HG03432 (cell line): ENCODE data around the gene PDAP1.
"Not testable (repeated sequence)": the region's sequence is repeated elsewhere in the genome, so short reads cannot be mapped to it uniquely, and the experiment has no call there.

Experiments
- ATAC-seq: cut with Tn5 transposase; IDR thresholded peaks from one replicate; pipeline ENCODE4 v1.9.1; 2021; ENCODE audit warnings: mild to moderate bottlenecking, moderate library complexity; ENCODE audit not compliant: unreplicated experiment

The PDAP1 gene

DNA sequence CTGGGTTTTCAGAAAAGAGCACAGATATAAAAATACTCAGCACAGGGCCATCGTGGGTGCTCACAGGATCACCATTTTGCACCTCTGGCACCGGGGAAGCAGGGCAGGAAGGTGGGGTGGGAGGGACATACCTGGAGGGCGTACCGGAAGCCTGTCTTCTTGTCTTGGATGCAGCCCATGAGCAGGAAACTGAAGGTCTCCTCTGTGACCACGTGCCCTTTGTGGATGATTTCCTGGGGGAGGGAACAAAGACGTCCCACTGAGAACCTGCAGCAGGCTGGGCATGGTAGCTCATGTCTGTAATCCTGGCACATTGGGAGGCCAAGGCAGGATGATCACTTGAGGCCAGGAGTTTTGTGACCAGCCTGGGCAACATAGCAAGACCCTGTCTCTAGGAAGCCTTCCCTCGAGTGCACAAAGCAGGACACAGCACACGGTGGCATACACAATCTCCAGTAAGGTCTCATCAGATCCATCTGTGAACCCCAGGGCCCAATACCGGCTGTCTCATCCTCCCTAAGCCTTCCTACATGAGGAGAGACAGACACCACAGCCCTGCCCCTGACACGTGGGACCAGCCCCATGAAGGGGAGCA, 20.7 kb upstream of the PDAP1 start:
- no peak for ATAC-seq

DNA sequence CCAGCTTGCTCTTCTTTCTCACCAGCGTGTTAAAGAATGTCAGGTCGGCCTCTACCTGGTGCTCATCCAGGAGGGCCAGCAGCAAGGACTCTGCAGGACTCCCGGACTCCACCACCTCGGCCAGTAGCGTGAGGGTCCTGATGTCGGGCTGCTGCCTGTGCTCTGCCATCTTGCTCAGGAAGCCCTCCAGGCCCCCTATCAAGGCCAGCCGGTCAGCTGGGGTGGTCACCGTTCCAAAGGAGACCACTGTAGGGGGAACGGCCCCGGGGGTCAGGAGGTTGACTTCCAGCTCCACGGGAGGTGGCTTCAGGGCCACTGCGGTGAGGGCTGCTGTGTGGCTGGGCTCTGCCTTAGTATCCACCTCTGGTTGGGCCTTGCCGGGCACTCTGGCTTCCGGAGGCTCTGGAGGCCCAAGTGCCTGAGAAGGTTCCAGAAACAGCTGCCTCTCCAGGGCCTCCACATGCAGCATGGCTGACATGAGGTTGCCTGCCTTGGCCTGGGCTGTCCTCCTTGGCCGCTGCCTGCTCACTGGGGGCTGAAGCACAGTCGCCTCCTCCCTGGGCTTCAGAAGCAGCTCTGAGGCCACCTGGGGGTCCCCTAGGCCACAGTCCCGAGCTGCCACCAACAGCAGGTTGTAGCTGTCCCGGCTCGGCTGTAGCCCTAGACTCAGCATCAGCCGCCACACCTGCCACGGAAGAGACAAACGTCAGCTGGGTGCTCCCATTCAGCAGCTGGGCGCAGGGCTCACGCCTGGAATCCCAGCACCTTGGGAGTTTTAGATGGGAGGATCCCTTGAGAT, 16.7 kb upstream of the PDAP1 start:
- no peak for ATAC-seq

DNA sequence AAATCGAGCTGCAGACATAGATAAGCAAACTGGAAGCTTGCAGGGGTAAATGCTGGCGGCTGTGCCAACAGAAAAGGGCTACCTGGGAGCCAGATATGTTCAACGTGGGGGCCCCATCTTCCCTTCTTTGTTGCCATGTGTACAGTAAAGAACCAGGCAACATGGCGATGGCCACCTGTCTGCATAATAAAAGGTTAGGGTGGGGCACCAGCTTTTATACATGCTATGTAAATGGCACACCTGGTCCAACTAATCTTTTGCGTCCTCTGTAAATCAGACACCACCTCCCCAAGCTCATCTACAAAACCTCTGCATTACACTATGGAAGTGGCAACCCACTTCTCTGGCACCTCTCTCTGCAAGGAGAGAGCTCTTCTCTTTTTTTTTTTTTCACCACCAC, 14.2 kb upstream of the PDAP1 start:
- no peak for ATAC-seq

DNA sequence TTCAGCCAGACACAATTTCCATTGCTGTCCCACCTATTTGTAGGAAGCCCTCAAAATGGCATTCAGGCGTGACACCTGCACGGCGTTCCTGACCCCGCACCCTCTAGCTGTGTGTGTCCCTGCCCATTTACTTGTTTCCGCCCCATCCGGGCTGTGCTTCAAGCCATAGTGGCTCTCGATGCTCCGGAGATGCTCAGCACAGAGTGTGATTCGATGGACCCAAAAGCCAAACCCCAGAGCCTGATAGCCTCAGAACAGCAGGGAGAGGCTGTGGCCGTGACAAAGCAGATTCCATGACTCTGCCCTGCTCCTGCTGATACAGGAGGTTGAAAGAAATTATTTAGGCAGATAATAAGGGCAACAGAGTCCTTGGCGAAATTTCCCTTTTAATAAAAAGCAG, 13.8 kb upstream of the PDAP1 start:
- no peak for ATAC-seq

DNA sequence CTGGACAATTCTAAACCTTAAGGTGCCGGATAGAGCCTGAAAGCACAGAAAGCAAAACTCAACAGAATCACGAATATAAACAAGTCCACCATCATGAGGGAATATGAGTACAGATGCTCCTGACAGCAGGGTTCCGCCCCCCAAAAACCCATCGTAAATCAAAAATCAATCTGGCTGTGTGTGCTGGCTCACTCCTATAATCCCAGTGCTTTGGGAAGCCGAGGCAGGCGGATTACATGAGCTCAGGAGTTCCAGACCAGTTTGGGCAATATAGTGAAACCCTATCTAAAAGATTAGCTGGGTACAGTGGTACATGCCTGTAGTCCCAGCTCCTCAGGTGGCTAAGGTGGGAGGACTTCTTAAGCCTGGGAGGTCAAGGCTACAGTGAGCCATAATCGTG, 12.6 kb upstream of the PDAP1 start:
- ATAC-seq, result no peak

DNA sequence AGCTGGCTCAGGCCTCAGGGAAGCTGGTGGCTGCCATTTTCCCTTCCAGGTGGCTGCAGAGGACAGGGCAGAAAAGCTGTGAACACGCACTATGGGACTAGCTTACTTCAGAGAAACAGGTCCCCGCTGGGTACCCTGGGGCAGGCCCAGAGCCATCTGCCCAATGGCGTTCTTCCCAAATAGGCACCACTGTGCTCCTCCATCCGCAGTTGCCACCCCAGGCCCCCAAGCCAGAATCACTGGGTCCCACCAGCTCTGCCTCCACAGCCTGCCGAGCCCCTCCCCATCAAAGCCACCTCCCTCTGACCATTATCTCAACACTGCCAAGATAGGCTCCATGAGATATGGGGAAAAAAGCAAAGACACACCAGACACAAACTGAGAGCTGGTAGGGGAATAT, 11.8 kb upstream of the PDAP1 start:
- ATAC-seq, result no peak

DNA sequence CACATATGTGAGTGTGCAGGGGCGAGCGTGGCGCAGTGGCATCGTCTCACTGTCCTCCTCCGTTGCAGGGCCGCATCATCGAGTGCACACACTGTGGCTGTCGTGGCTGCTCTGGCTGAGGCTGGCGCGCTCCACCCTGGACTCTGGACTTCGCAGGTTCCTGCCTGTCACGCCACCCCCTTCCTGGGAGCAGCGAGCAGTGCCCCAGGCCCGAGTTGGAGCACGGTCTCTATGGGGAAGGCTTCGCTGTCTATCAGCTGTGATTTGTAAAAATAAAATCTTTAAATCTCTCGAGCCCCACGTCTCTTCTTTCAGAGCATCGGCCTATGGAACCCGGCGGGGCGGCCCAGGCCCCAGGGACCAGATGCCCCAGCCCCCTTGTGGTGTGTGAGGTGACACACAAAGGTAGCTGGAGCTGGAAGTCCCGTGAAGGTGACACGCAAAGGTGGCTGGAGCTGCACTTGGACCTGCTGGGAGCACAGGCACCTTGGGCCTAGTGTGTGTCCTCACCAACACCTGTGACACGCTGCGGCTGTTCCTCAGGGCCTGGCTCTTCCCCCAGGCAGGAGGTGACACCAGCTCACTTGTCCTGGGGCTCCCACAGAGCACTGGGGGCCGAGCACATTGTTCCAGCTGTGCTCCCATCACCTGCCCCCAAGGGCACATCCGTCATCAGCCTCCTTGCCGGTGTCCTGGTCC, 11.1 kb upstream of the PDAP1 start:
- ATAC-seq, result no peak

DNA sequence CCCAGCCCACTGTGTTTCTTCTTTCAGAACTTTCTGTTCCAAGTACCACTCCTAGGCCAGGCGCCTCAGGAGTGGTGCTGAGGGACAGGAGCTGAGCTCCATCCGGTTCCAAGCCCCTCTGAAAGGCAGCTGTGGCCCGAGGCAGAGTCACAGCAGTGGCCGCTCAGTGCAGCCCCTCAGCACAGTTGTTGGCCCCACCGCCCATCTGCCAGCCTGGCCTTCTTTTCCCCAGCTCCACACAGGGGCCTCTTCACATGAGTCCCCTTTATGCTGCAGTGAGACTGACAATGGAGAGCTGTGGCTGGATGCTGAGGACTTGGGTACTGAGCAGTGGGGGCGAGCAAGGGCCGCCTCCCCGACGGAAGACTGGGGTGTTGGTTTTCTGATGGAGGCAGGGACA, 9.9 kb upstream of the PDAP1 start:
- ATAC-seq, result no peak

DNA sequence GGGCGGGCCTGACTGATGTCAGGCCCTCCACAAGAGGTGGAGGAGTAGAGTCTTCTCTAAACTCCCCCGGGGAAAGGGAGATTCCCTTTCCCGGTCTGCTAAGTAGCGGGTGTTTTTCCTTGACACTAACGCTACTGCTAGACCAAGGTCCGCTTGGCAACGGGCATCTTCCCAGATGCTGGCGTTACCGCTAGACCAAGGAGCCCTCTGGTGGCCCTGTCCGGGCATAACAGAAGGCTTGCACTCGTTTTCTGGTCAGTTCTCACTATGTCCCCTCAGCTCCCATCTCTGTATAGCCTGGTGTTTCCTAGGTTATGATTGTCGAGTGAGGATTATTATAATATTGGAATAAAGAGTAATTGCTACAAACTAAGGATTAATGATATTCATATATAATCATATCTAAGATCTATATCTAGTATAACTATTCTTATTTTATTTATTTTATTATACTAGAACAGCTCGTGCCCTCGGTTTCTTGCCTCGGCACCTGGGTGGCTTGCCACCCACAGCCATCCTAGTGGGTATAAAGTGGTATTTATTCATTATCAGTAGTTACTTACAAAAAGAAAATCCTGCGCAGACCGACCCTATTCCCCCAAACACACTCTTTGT, 7.2 kb upstream of the PDAP1 start:
- ATAC-seq, result not testable (repeated sequence)

DNA sequence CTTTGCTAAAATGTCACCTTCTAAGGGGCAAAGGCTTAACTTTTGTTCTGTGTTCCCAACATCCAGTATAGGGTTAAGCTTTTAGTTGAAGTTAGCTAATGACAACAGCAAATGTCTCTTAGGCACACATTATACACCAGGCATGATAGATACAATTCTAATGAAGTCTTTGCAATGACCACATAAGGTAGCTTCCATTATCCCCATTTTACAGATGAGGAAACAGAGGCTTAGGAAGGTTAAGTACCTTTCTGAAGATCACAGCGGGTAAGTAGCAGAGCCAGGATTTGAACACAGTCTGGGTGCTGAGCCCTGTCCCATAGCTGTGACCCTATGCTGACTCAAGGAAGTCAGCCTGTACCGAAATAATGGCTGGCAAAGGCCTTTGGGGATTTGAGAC, 2.2 kb upstream of the PDAP1 start:
- ATAC-seq, result no peak

DNA sequence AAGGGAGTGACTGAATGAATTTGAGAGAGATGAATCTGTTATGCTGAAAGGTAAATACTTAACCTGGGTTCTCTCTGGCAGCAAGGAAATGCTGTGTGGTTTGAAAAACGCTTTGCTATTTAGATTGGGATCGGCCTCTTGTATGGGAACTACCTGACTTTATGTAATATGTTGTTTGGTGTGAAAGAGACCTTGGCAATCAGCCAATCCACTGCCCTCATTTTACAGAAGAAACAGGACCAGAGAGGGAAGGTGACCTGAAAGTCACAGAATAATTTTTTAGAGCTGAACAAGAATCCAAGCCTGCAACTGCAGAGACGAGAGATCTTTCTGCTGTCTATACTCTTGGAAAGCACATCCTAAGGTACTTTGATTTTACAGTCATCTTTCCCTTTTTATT, 1.4 kb upstream of the PDAP1 start:
- ATAC-seq, result no peak

DNA sequence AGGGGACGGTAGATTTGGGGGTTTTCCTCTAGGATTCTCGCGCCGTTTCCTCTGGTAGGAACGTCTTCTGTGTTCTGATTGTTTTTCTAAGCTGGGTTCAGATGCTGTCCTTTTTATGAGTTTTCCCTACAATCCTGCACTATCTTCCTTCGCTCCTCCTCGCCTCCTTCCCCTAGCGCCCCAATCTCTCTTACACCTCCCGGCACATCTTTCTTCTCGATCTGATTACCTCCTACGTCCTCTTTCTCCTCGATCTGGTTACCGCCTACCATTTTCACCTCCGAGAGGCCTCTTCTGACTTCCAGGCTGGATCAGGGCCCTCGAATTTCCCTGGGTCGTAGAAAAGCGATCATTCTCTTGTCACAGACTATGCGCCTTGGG, 785 bp upstream of the PDAP1 start:
- no peak for ATAC-seq

DNA sequence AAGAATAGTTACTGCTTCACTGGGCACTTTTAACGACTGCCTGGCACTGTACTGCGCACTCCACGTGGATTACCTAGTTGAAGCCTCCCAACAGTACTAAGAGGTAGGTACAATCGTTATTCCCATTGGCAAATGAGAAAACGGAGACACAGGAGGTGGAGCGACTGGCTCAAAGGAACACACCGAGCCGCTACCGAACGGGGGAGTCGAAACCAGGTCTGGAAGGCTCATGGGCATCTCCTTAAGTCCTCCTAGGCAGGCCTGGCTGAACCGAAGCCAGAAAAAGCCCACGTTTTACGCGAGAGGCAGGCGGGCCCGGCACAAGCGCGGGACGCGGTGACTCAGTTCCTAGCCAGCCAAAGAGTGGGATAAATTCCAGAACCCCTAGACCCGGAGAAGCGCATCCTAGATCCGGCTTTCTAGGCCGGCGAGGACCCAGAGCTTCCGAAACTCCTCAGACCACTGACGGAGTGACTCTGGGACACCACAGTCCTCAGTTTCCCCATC, 472 bp downstream of the PDAP1 start:
- ATAC-seq, result peak; percentile 13

DNA sequence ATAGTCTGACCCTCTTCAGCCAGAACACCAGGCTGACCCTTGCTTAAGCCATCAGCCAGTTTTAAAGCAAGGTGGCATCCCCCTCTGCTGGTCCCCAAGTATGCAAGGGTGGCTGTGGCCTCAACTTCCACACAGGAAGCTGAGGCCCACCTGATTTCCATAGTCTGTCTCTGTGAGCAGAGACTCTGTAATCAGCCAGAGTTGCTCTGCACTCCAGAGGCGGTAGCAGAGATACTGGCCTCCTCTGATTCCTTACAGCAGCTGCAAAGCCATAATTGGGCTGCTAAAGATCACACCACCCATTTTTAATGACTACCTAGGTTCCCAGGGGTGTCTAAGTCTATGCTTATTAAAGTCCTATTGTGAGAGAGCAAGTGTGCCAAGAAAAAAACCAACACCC, 1.8 kb downstream of the PDAP1 start:
- ATAC-seq, result no peak

DNA sequence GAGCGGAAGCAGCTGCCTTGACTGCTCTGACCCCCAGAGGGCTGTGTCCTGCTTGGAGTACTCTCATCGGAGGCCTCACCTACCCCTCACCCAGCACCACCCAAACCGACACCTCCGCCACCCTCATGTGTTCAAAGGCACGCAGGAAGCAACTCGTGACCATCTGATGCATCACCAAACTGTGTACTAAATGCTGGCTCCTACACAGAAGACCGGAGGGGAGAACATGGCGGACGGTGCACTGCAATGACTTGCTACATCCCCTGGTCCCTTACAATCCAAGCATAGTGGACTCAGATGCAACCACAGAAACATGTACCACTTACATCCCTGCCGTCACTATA, 3.4 kb downstream of the PDAP1 start:
- ATAC-seq, result no peak

DNA sequence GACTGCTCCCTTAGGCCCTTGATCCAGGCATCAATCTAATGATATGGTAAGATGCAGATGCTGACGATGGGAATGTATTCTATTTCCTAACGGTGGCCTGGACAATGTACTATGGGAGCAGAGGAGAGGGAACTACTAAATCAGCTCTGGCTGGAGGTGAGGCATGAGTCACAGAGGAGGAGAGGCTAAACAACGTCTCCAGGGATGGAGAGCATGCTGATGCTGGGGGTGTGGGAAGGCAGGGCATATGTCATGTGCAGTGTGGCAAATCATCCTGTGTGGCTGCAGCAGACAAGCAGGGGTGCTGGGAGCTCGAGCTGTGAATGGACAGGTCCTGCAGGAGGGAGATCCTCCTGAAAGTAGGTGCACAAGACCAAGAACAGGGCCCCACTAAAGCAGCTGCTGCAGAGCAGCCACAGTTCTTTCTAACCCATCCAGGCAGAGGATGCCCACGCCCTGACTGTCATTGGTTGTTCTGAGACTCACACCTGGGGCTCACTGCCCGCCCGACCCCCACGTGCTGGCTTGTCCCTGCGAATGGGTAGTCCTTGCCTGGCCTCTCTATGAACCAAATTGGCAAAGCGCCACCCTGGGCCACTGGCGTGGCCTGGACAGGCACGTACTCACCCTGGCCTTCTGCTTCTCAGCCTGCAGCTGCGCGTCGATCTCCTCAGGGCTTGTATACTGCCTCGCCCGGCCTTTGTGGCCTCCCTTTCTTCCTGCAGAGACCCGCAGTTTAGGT, 4.0 kb downstream of the PDAP1 start:
- no peak for ATAC-seq

DNA sequence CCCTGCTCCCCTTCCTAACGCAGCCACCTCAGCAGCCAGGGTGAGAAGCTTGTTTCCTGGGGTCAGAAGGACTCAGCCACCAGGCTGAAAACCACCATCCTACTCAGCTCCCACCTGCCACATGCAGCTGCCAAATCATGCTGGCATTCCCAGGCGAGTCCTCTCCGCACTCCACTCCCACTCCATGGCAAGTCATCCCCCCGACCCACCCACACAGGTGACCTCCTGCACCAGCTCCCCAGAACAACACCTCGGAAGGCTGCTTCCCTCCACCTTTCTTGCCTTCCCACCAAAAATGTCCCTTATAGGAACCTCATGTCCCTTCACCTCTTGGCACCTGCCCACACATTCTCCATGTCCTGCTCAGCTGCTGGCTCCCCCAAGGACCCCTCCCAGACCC, 4.6 kb downstream of the PDAP1 start:
- ATAC-seq, result no peak

DNA sequence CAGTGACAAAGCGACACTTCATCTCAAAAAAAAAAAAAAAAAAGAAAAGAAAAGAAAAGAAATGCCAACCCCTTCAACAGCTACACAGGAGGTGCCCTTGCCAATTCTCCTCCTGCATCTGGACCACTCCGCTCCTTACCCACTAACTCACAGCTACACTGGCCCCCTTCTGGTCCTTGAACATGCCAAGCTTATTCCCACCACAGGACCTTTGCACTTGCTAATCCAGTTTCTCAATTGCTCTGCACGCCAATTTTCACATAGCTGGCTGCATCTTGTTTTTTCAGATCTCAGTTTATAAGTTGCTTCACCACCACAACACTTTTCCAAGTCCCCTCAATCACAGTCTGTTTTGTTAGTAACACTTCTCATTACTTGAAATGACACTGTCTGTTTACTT, 5.5 kb downstream of the PDAP1 start:
- no peak for ATAC-seq

DNA sequence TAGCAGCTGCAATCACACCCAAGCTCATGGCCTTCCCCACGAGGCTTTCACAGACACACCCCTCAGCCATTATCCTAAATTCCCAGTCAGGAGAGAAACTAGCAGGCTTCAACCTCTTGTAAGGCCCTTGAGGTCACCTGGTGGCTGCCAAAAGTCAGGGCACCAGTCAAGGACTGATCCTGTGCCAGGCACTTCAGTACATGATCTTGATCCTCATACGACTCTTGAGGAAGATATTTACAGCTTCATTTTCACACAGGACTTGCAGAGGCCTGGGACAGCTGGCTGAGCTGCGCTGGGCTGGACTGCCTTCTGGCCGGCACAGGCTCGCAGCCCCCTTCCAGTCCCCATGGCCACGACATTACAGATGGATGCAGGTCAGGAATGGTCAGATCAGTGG, 8.8 kb downstream of the PDAP1 start:
- no peak for ATAC-seq

DNA sequence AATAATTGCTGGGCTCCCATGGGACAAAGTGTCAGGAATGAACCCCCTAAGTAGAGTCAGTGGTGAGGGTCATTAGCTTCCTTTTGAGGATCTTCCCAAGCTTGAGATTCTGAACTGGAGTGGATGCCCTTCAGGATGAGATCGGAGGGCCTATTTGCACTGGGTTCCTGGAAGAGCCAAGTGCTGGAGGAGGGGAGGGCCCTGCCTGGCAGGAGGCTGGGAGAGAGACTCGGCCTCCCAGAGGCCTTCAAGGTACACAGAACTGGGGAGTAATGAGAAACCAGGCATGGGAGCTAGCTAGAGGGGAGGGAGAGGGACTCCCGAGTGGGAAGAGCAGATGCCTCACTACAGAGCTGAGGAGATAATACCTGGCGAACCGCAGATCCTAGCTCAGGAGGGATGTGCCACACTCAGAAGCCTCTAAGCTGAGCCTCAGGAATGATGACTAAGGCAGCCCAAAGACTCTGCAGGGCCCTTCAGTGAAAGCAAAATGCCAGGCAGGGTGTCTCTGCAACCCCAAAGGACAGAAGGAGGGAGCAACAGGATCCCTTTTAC, 9.4 kb downstream of the PDAP1 start:
- no peak for ATAC-seq
